ENCODE data around the gene CLDN19. TPM values are rescaled to one million over a fixed set of nuclear protein-coding genes. Genes with fewer than 3 reads are reported as not detected.

Gene CLDN19
- total RNA-seq, 4 donors from 2014 or later, result not detected

DNA sequence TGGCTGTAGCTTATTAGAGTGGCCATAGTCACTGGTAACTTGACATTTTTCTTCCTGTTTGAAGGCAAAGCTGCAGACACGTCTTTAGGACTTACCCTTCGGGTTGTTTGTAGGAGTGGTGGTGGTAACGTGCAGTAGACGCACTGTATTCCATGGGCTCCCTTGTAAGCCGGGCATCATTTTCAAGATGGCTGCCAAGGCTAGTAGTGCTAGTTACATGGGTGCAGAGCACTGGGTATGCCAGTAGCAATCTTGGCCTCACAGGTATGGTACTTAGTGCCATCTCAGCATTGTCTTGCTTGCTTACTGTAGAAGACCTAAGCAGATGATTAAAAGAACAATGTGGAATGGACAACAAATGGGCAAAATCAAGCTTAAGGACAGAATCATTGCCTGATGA, 55.9 kb downstream of the CLDN19 start:
- no peak for ATAC-seq (ENCODE audit: low FRiP score)

More for the DNA sequence above, 55.9 kb downstream of the CLDN19 start:
- DNase-seq (ENCODE audit: low spot score), result no peak
- TF ChIP-seq, protein P1, sequence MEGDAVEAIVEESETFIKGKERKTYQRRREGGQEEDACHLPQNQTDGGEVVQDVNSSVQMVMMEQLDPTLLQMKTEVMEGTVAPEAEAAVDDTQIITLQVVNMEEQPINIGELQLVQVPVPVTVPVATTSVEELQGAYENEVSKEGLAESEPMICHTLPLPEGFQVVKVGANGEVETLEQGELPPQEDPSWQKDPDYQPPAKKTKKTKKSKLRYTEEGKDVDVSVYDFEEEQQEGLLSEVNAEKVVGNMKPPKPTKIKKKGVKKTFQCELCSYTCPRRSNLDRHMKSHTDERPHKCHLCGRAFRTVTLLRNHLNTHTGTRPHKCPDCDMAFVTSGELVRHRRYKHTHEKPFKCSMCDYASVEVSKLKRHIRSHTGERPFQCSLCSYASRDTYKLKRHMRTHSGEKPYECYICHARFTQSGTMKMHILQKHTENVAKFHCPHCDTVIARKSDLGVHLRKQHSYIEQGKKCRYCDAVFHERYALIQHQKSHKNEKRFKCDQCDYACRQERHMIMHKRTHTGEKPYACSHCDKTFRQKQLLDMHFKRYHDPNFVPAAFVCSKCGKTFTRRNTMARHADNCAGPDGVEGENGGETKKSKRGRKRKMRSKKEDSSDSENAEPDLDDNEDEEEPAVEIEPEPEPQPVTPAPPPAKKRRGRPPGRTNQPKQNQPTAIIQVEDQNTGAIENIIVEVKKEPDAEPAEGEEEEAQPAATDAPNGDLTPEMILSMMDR (IDR thresholded peaks at IDR 0.05), result no peak

Other genes with a start within 250 kb of the CLDN19 start
- 10 to 100 TPM; 14.9 to 29.3 (median 20.8) TPM for gene PPIH, start 81.8 kb downstream of the CLDN19 start, total RNA-seq
- gene YBX1, start 57.8 kb downstream of the CLDN19 start, total RNA-seq, result 100 to 1,000 TPM; 509 to 860 (median 681) TPM
- 10 to 100 TPM; 20.4 to 44.1 (median 29.4) TPM for gene P3H1, start 26.8 kb upstream of the CLDN19 start, total RNA-seq
- 1 to 10 TPM; 2.4 to 4.3 (median 3.1) TPM for gene C1orf50, start 27.0 kb upstream of the CLDN19 start, total RNA-seq
- gene TMEM269, start 44.8 kb upstream of the CLDN19 start, total RNA-seq, result under 1 TPM in 1 of 4 donors, not detected in 3; 0.46 TPM
- gene ERMAP, start 76.9 kb upstream of the CLDN19 start, total RNA-seq, result 10 to 100 TPM in 3 of 4 donors, 1 to 10 TPM in 1; 5.8 to 13.2 (median 12.6) TPM
- 10 to 100 TPM; 12.1 to 40.7 (median 22.5) TPM for gene SVBP, start 77.2 kb upstream of the CLDN19 start, total RNA-seq
- 10 to 100 TPM in 1 of 4 donors, 1 to 10 TPM in 3; 6.2 to 11.2 (median 8.8) TPM for gene ZNF691, start 106.4 kb upstream of the CLDN19 start, total RNA-seq
- gene SLC2A1, start 218.6 kb upstream of the CLDN19 start, total RNA-seq, result 10 to 100 TPM; 13.4 to 71.5 (median 48.0) TPM